ES-I3 (cell line): Measurements from ENCODE around the gene AIM2.
"Not testable (repeated sequence)": the region's sequence is repeated elsewhere in the genome, so short reads cannot be mapped to it uniquely, and the experiment has no call there.

ENCODE experiments used
- H3K36me3 ChIP-seq: 2 replicates; pipeline ENCODE4 v1.6.1; 2013; ENCODE audit warnings: mild to moderate bottlenecking, low read length, control low read depth, moderate library complexity; ENCODE audit not compliant: insufficient read depth
- H3K4me1 ChIP-seq: 2 replicates; pipeline ENCODE4 v1.6.1; 2013; ENCODE audit warnings: mild to moderate bottlenecking, control low read depth, low read length; ENCODE audit not compliant: insufficient read depth
- H3K9ac ChIP-seq: 2 replicates; pipeline ENCODE4 v1.6.1; 2013; ENCODE audit warnings: low read depth, mild to moderate bottlenecking, low read length, moderate library complexity
- H3K9me3 ChIP-seq: 2 replicates; pipeline ENCODE4 v1.6.1; 2013; ENCODE audit warnings: mild to moderate bottlenecking, low read length, moderate library complexity; ENCODE audit not compliant: control insufficient read depth, insufficient read depth

AIM2 gene

GRCh38 chr1:159065106-159065505, 11.5 kb downstream of the AIM2 start:
- H3K9ac ChIP-seq = no peak overlapping the region
- no peaks in the 10 kb centered on the region; the same call in 1 of the 2 replicates for H3K4me1 ChIP-seq
- no peaks in the 10 kb centered on the region for H3K36me3 ChIP-seq
- H3K9me3 ChIP-seq = no peaks in the 10 kb centered on the region

DNA sequence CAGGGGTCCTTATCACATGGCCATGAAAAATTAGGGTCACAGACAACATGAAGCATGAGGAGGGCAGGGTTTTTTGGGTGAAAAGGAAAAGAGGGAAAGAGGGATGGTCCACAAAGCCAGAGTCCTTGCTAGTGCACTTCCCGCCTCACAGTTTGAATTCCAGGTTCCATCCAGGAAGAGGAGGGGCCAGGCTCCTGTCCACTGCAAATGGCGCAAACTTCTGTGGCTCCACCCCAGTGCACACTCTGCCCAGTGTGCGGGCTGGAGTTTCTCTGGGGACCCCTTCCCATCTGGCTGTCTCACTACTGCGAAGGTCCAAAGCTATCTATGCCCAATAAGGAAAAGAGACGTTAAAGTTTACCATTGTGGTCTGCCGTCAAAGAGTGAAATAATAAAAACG, 17.8 kb downstream of the AIM2 start:
- Histone ChIP-seq H3K9me3 (no peaks in the 10 kb centered on the region), H3K9ac (no peak overlapping the region), H3K36me3 (no peaks in the 10 kb centered on the region), H3K4me1 (no peaks in the 10 kb centered on the region; the same call in 1 of the 2 replicates)

- Histone ChIP-seq H3K9ac (no peak overlapping the region), H3K9me3 (no peaks in the 10 kb centered on the region), H3K36me3 (no peaks in the 10 kb centered on the region), H3K4me1 (no peaks in the 10 kb centered on the region; the same call in 1 of the 2 replicates)
Observed at GRCh38 chr1:159056069-159056698, 20.4 kb downstream of the AIM2 start.

- no peaks in the 10 kb centered on the region for H3K36me3 ChIP-seq
- H3K9me3 ChIP-seq = no peaks in the 10 kb centered on the region
- no peaks in the 10 kb centered on the region; the same call in 1 of the 2 replicates for H3K4me1 ChIP-seq
- H3K9ac ChIP-seq = no peak overlapping the region
Observed at GRCh38 chr1:159055181-159055641, 21.4 kb downstream of the AIM2 start.

DNA sequence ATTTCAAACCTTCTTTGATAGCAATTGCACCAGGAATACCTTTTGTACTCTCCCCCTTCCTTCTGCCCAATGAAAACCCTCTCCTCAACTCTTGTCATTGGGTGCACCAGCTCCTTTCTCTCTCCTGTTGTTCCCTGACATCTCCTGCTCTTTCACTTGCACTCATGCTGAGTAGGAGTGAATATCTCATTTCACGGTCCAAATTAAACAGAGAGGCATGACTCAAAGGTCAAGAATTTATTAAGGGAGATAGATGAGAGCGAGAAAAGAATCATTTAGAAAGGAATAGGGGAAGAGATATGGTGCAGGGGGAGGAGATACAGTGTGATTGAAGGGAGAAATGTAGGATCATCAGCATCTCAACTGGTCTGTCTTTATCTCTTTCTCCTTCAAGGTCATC, 22.1 kb downstream of the AIM2 start:
- no peaks in the 10 kb centered on the region; the same call in 1 of the 2 replicates for H3K4me1 ChIP-seq
- H3K36me3 ChIP-seq = no peaks in the 10 kb centered on the region
- no peaks in the 10 kb centered on the region for H3K9me3 ChIP-seq
- no peak overlapping the region for H3K9ac ChIP-seq

DNA sequence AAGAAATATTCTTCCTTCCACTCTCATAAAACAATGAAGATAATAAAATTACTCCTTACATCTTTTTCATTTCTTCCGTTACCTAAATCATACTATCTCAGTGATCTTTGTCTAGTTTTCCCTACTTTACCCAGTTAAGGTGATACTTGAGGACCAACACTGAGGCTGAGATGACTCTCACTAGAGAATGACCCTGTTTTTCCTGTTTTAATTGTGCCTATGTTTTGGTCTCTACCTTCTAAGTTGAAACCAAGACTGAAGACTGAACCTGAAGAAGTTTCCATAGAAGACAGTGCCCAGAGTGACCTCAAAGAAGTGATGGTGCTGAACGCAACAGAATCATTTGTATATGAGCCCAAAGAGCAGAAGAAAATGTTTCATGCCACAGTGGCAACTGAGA, 25.1 kb downstream of the AIM2 start:
- no peaks in the 10 kb centered on the region; the same call in 1 of the 2 replicates for H3K4me1 ChIP-seq
- no peaks in the 10 kb centered on the region for H3K36me3 ChIP-seq
- no peaks in the 10 kb centered on the region for H3K9me3 ChIP-seq
- H3K9ac ChIP-seq = no peak overlapping the region

DNA sequence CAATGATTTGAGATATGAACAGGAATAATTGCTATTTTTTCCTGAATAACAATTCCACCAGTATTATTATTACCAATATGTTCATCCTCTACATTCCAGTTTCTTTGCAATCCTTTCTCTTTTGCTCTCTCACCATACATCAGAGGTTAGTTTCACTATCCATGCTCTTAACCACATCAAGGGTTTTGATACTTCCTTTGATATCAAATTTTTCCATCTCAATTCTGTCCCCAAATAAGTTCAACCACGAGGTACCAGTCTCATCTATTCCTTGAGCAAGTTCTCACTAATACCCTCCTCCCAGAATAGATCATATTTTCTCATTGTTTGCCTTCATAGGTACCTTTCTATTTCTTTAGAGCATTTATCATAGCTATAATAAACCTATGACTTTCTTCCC, 30.1 kb downstream of the AIM2 start:
- H3K36me3 ChIP-seq, H3K4me1 ChIP-seq, H3K9ac ChIP-seq, H3K9me3 ChIP-seq: not testable (repeated sequence)

- Histone ChIP-seq H3K36me3 (no peaks in the 10 kb centered on the region), H3K4me1 (no peaks in the 10 kb centered on the region), H3K9ac (no peak overlapping the region), H3K9me3 (no peaks in the 10 kb centered on the region)
Observed at GRCh38 chr1:159040893-159041724, 35.5 kb downstream of the AIM2 start.

DNA sequence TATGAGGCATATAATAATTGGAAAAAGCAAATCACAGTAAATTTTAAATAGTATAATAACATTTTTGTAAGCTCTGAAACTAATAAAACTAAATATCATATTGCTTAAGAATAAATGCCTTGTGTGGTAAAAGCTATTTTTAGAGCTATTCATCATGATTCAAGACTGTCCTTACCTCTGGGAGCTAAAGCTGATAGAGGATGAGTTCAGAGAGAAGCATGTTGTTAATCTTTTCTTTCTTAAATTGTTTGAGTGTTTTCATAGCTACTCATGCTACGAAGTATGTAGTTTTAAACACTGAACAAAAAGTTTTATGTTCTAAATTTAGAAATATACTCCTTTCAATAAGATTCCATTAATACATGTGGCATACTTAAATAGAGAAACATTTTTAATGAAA, 36.4 kb downstream of the AIM2 start:
- H3K36me3 ChIP-seq = no peaks in the 10 kb centered on the region
- no peaks in the 10 kb centered on the region for H3K4me1 ChIP-seq
- no peaks in the 10 kb centered on the region for H3K9me3 ChIP-seq
- no peak overlapping the region for H3K9ac ChIP-seq

DNA sequence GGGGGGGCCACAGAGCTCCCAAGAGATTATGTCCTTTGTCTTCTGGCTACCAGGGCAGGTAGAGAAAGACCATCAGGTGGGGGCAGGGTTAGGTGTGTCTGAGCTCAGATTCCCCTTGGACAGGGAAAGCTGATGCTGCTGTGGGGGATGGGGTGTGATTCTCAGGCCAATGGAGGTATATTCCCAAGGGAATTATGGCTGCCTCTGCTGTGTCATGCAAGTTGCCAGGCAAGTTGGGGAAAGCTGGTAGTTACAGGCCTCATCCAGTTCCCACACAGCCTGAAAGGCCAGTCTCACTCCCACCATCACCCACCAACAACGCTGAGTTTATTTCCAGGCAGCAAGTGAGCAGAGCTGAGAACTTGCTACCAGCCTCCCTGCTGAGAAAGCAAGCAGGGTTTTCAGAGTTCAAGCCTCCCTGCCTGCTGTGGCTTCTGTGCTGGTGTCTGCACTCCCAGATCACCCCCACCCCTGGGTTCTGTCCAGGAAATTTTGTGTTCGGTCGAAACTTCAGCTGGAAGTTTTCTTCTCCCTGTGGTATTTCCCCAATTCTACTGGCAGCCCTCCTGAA, 45.6 kb downstream of the AIM2 start:
- H3K9ac ChIP-seq = no peak overlapping the region
- no peaks in the 10 kb centered on the region for H3K36me3 ChIP-seq
- H3K9me3 ChIP-seq = no peaks in the 10 kb centered on the region
- no peaks in the 10 kb centered on the region for H3K4me1 ChIP-seq

DNA sequence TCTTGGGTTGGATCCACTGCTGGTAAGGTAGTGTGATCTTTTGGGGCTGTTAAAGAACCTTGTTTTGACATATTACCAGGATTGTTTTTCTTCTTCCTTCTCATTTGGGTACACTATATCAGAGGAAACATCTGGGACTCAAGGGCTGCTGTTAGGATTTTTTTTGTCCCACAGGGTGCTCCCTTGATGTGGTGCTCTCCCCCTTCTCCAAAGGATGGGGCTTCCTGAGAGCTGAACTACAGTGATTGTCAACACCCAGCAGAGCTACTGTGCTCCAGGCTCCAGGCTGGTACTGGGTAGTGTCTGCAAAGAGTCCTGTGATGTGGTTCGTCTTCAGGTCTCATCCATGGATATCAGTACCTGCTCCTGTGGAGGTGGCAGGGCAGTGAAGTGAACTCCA, 46.3 kb downstream of the AIM2 start:
- no peak overlapping the region for H3K9ac ChIP-seq
- no peaks in the 10 kb centered on the region for H3K36me3 ChIP-seq
- H3K9me3 ChIP-seq = no peaks in the 10 kb centered on the region
- no peaks in the 10 kb centered on the region for H3K4me1 ChIP-seq

GRCh38 chr1:159026841-159027240, 49.7 kb downstream of the AIM2 start:
- H3K36me3 ChIP-seq, H3K4me1 ChIP-seq, H3K9me3 ChIP-seq, H3K9ac ChIP-seq: not testable (repeated sequence)

GRCh38 chr1:159025043-159025442, 51.5 kb downstream of the AIM2 start:
- no peaks in the 10 kb centered on the region for H3K36me3 ChIP-seq
- no peak overlapping the region for H3K9ac ChIP-seq
- no peaks in the 10 kb centered on the region for H3K4me1 ChIP-seq
- no peaks in the 10 kb centered on the region for H3K9me3 ChIP-seq

DNA sequence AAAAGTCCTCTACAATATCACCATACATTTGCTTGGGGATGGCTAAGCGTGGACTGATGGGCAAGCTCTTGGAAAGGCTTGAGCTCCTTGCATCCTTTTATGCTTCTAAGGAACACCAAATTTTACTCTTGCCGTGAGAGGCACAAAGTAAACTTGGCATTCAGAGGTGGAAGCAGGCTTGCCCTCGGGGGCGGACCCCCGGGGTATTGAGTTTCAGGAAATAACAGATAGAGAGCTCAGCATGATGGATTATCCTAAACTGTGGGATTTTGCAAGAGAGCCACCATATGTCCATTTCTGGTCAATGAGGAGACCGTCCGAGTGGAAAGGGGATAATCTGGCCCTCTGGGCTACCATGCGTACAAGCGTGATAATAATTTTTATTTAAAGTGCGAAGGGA, 52.8 kb downstream of the AIM2 start:
- no peaks in the 10 kb centered on the region for H3K36me3 ChIP-seq
- H3K4me1 ChIP-seq = no peaks in the 10 kb centered on the region
- no peaks in the 10 kb centered on the region for H3K9me3 ChIP-seq
- no peak overlapping the region for H3K9ac ChIP-seq

DNA sequence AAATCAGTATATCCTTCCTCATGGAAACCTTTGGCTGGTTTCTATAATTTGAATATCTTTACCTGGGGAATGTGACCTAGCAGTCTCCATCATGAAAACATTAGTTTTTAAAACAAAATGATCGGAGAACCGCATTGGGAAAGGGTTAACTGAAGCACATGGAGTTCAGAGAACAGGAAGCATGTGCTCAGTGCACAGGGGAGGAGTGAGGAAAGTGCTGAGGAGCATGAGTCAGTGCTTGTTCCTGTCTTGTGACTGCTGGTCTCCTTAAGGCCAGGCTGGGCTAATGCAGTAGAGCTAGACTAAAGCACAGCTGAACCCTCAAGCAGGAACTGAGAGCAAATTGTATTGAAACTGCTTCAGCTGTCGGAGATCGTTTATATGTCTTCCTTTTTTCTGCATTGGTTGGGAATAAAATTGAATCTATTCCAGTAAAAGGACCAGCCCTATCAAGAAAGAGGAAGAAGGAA, 61.1 kb downstream of the AIM2 start:
- peaks cover under 1% of the 10 kb centered on the region; the same call in 1 of the 2 replicates for H3K4me1 ChIP-seq
- H3K36me3 ChIP-seq = no peaks in the 10 kb centered on the region
- no peak overlapping the region for H3K9ac ChIP-seq
- H3K9me3 ChIP-seq = no peaks in the 10 kb centered on the region
